ENCODE measurements around the gene TLR5.
A peak's percentile ranks its signal among the peaks of the same experiment; 100 is the strongest.

Gene TLR5

GRCh38 chr1:223133824-223134435 lies 9.1 kb downstream of the TLR5 start:
- Histone ChIP-seq H3K36me3 (ENCODE audit: control insufficient read depth in 2 of 2, insufficient read depth in 2 of 2, low read length in 2 of 2) (no peaks in the 10 kb centered on the region), H3K9me3 (ENCODE audit: control insufficient read depth in 2 of 2, low read length in 2 of 2) (no peaks in the 10 kb centered on the region), H3K4me1 (ENCODE audit: control insufficient read depth, insufficient read depth, low read length) (peaks cover 35% of the 10 kb centered on the region), H3K9ac (ENCODE audit: low read length in 2 of 2) (peak overlapping the region; percentile 22 to 55), H3K27ac (ENCODE audit: low read length) (peak overlapping the region; percentile 53), H3K27me3 (ENCODE audit: control insufficient read depth in 1 of 2, insufficient read depth in 2 of 2, low read length in 2 of 2) (no peaks in the 10 kb centered on the region), H3K4me3 (ENCODE audit: low read length in 2 of 2) (peak overlapping the region; percentile 69 to 74)

- Histone ChIP-seq H3K4me3 (ENCODE audit: low read length in 2 of 2) (peak overlapping the region; percentile 69 to 74), H3K9me3 (ENCODE audit: control insufficient read depth in 2 of 2, low read length in 2 of 2) (no peaks in the 10 kb centered on the region), H3K4me1 (ENCODE audit: control insufficient read depth, insufficient read depth, low read length) (peaks cover 35% of the 10 kb centered on the region), H3K27me3 (ENCODE audit: control insufficient read depth in 1 of 2, insufficient read depth in 2 of 2, low read length in 2 of 2) (no peaks in the 10 kb centered on the region), H3K27ac (ENCODE audit: low read length) (no peak overlapping the region), H3K9ac (ENCODE audit: low read length in 2 of 2) (peak overlapping the region in 1 of 2 donors; percentile 52), H3K36me3 (ENCODE audit: control insufficient read depth in 2 of 2, insufficient read depth in 2 of 2, low read length in 2 of 2) (no peaks in the 10 kb centered on the region)
Measured at GRCh38 chr1:223133306-223133823, 9.7 kb downstream of the TLR5 start.

GRCh38 chr1:223129229-223129901 lies 13.7 kb downstream of the TLR5 start:
- Histone ChIP-seq H3K9me3 (ENCODE audit: control insufficient read depth in 2 of 2, low read length in 2 of 2) (no peaks in the 10 kb centered on the region), H3K27ac (ENCODE audit: low read length) (no peak overlapping the region), H3K27me3 (ENCODE audit: control insufficient read depth in 1 of 2, insufficient read depth in 2 of 2, low read length in 2 of 2) (no peaks in the 10 kb centered on the region), H3K4me3 (ENCODE audit: low read length in 2 of 2) (peak overlapping the region in 1 of 2 donors; percentile 67), H3K4me1 (ENCODE audit: control insufficient read depth, insufficient read depth, low read length) (peaks cover 17% of the 10 kb centered on the region), H3K9ac (ENCODE audit: low read length in 2 of 2) (peak overlapping the region in 1 of 2 donors; percentile 42), H3K36me3 (ENCODE audit: control insufficient read depth in 2 of 2, insufficient read depth in 2 of 2, low read length in 2 of 2) (peaks cover 0 to 2% of the 10 kb centered on the region in 2 donors)

- Histone ChIP-seq H3K9me3 (ENCODE audit: control insufficient read depth in 2 of 2, low read length in 2 of 2) (no peaks in the 10 kb centered on the region), H3K9ac (ENCODE audit: low read length in 2 of 2) (no peak overlapping the region), H3K36me3 (ENCODE audit: control insufficient read depth in 2 of 2, insufficient read depth in 2 of 2, low read length in 2 of 2) (peaks cover 0 to 2% of the 10 kb centered on the region in 2 donors), H3K4me3 (ENCODE audit: low read length in 2 of 2) (no peak overlapping the region), H3K27me3 (ENCODE audit: control insufficient read depth in 1 of 2, insufficient read depth in 2 of 2, low read length in 2 of 2) (no peaks in the 10 kb centered on the region), H3K27ac (ENCODE audit: low read length) (no peak overlapping the region), H3K4me1 (ENCODE audit: control insufficient read depth, insufficient read depth, low read length) (peaks cover 7% of the 10 kb centered on the region)
Measured at GRCh38 chr1:223126741-223127140, 16.3 kb downstream of the TLR5 start.

GRCh38 chr1:223125766-223126165 lies 17.3 kb downstream of the TLR5 start:
- Histone ChIP-seq H3K27me3 (ENCODE audit: control insufficient read depth in 1 of 2, insufficient read depth in 2 of 2, low read length in 2 of 2) (no peaks in the 10 kb centered on the region), H3K9ac (ENCODE audit: low read length in 2 of 2) (no peak overlapping the region), H3K4me3 (ENCODE audit: low read length in 2 of 2) (no peak overlapping the region), H3K27ac (ENCODE audit: low read length) (no peak overlapping the region), H3K9me3 (ENCODE audit: control insufficient read depth in 2 of 2, low read length in 2 of 2) (no peaks in the 10 kb centered on the region), H3K4me1 (ENCODE audit: control insufficient read depth, insufficient read depth, low read length) (peaks cover 7% of the 10 kb centered on the region), H3K36me3 (ENCODE audit: control insufficient read depth in 2 of 2, insufficient read depth in 2 of 2, low read length in 2 of 2) (peaks cover 0 to 2% of the 10 kb centered on the region in 2 donors)

GRCh38 chr1:223123011-223123610 lies 19.9 kb downstream of the TLR5 start:
- Histone ChIP-seq H3K27me3 (ENCODE audit: control insufficient read depth in 1 of 2, insufficient read depth in 2 of 2, low read length in 2 of 2) (no peaks in the 10 kb centered on the region), H3K4me1 (ENCODE audit: control insufficient read depth, insufficient read depth, low read length) (no peaks in the 10 kb centered on the region), H3K36me3 (ENCODE audit: control insufficient read depth in 2 of 2, insufficient read depth in 2 of 2, low read length in 2 of 2) (peaks cover 0 to 2% of the 10 kb centered on the region in 2 donors), H3K4me3 (ENCODE audit: low read length in 2 of 2) (peak overlapping the region in 1 of 2 donors; percentile 40), H3K9me3 (ENCODE audit: control insufficient read depth in 2 of 2, low read length in 2 of 2) (no peaks in the 10 kb centered on the region), H3K27ac (ENCODE audit: low read length) (no peak overlapping the region), H3K9ac (ENCODE audit: low read length in 2 of 2) (peak overlapping the region in 1 of 2 donors; percentile 63)

- H3K27ac ChIP-seq (ENCODE audit: low read length): no peak overlapping the region
- no peaks in the 10 kb centered on the region for H3K36me3 ChIP-seq (ENCODE audit: control insufficient read depth in 2 of 2, insufficient read depth in 2 of 2, low read length in 2 of 2)
- H3K27me3 ChIP-seq (ENCODE audit: control insufficient read depth in 1 of 2, insufficient read depth in 2 of 2, low read length in 2 of 2): no peaks in the 10 kb centered on the region
- H3K9ac ChIP-seq (ENCODE audit: low read length in 2 of 2): no peak overlapping the region
- H3K4me3 ChIP-seq (ENCODE audit: low read length in 2 of 2): no peak overlapping the region
- H3K4me1 ChIP-seq (ENCODE audit: control insufficient read depth, insufficient read depth, low read length): peaks cover 14% of the 10 kb centered on the region
- no peaks in the 10 kb centered on the region for H3K9me3 ChIP-seq (ENCODE audit: control insufficient read depth in 2 of 2, low read length in 2 of 2)
Measured at GRCh38 chr1:223118418-223118817, 24.6 kb downstream of the TLR5 start.

GRCh38 chr1:223116950-223117349 lies 26.1 kb downstream of the TLR5 start:
- H3K27ac ChIP-seq (ENCODE audit: low read length): no peak overlapping the region
- no peak overlapping the region for H3K4me3 ChIP-seq (ENCODE audit: low read length in 2 of 2)
- no peaks in the 10 kb centered on the region for H3K27me3 ChIP-seq (ENCODE audit: control insufficient read depth in 1 of 2, insufficient read depth in 2 of 2, low read length in 2 of 2)
- no peak overlapping the region for H3K9ac ChIP-seq (ENCODE audit: low read length in 2 of 2)
- no peaks in the 10 kb centered on the region for H3K9me3 ChIP-seq (ENCODE audit: control insufficient read depth in 2 of 2, low read length in 2 of 2)
- no peaks in the 10 kb centered on the region for H3K36me3 ChIP-seq (ENCODE audit: control insufficient read depth in 2 of 2, insufficient read depth in 2 of 2, low read length in 2 of 2)
- peaks cover 14% of the 10 kb centered on the region for H3K4me1 ChIP-seq (ENCODE audit: control insufficient read depth, insufficient read depth, low read length)

GRCh38 chr1:223114871-223115270 lies 28.2 kb downstream of the TLR5 start:
- Histone ChIP-seq H3K36me3 (ENCODE audit: control insufficient read depth in 2 of 2, insufficient read depth in 2 of 2, low read length in 2 of 2) (no peaks in the 10 kb centered on the region), H3K4me3 (ENCODE audit: low read length in 2 of 2) (peak overlapping the region in 1 of 2 donors; percentile 47), H3K9me3 (ENCODE audit: control insufficient read depth in 2 of 2, low read length in 2 of 2) (no peaks in the 10 kb centered on the region), H3K4me1 (ENCODE audit: control insufficient read depth, insufficient read depth, low read length) (peaks cover 14% of the 10 kb centered on the region), H3K27ac (ENCODE audit: low read length) (peak overlapping the region; percentile 89), H3K9ac (ENCODE audit: low read length in 2 of 2) (peak overlapping the region in 1 of 2 donors; percentile 36), H3K27me3 (ENCODE audit: control insufficient read depth in 1 of 2, insufficient read depth in 2 of 2, low read length in 2 of 2) (no peaks in the 10 kb centered on the region)

- Histone ChIP-seq H3K4me1 (ENCODE audit: control insufficient read depth, insufficient read depth, low read length) (peaks cover 14% of the 10 kb centered on the region), H3K9me3 (ENCODE audit: control insufficient read depth in 2 of 2, low read length in 2 of 2) (no peaks in the 10 kb centered on the region), H3K4me3 (ENCODE audit: low read length in 2 of 2) (no peak overlapping the region), H3K27me3 (ENCODE audit: control insufficient read depth in 1 of 2, insufficient read depth in 2 of 2, low read length in 2 of 2) (no peaks in the 10 kb centered on the region), H3K9ac (ENCODE audit: low read length in 2 of 2) (no peak overlapping the region), H3K36me3 (ENCODE audit: control insufficient read depth in 2 of 2, insufficient read depth in 2 of 2, low read length in 2 of 2) (no peaks in the 10 kb centered on the region), H3K27ac (ENCODE audit: low read length) (no peak overlapping the region)
Measured at GRCh38 chr1:223110952-223111351, 32.1 kb downstream of the TLR5 start.
